HFFc6 (cell line): ENCODE data around the gene MPRIP. TPM values are rescaled to one million over a fixed set of nuclear protein-coding genes. Genes with fewer than 3 reads are reported as not detected.

Experiments used
- DNase-seq: peaks from one replicate; pipeline ENCODE4 v3.0.0-alpha.2; 2018
- H3K27ac Mint-ChIP-seq: 2 replicates; pipeline ENCODE4 v1.8.0; 2020; ENCODE audit warnings: mild to moderate bottlenecking, mixed read lengths
- H3K27me3 Mint-ChIP-seq: 2 replicates; pipeline ENCODE4 v1.8.0; 2021; ENCODE audit warnings: mild to moderate bottlenecking, moderate library complexity, mixed read lengths; ENCODE audit not compliant: insufficient read depth
- H3K36me3 Mint-ChIP-seq: 2 replicates; pipeline ENCODE4 v1.8.0; 2021; ENCODE audit warnings: low read depth, mixed read lengths
- H3K4me1 Mint-ChIP-seq: 2 replicates; pipeline ENCODE4 v1.8.0; 2020; ENCODE audit warnings: low read depth, mixed read lengths
- H3K4me3 Mint-ChIP-seq: 2 replicates; pipeline ENCODE4 v1.8.0; 2020; ENCODE audit warnings: mild to moderate bottlenecking, moderate library complexity, mixed read lengths
- H3K9me3 Mint-ChIP-seq: 2 replicates; pipeline ENCODE4 v1.8.0; 2020; ENCODE audit warnings: mild to moderate bottlenecking, mixed read lengths
- total RNA-seq, 6 experiments: library from RNA; stranded (reverse); fragmentation: NEBNext Ultra II Directional; extraction: Animal tissue kit (Norgen Biotek cat#: 25700); gene quantifications; 2 replicates in 1 of 6; 3 replicates in 5 of 6; pipeline ENCODE4 v1.2.3, GENCODE V29; 2021
- TF ChIP-seq, protein P1 (sequence below): fragments of 200-600 bp; sonication (generic); IDR thresholded peaks from 2 replicates; pipeline ENCODE4 v1.5.0; 2021; ENCODE audit warnings: antibody characterized with exemption, mild to moderate bottlenecking

Gene MPRIP
- total RNA-seq, 6 experiments from 2014 or later: 350 to 409 (median 372) TPM

DNA sequence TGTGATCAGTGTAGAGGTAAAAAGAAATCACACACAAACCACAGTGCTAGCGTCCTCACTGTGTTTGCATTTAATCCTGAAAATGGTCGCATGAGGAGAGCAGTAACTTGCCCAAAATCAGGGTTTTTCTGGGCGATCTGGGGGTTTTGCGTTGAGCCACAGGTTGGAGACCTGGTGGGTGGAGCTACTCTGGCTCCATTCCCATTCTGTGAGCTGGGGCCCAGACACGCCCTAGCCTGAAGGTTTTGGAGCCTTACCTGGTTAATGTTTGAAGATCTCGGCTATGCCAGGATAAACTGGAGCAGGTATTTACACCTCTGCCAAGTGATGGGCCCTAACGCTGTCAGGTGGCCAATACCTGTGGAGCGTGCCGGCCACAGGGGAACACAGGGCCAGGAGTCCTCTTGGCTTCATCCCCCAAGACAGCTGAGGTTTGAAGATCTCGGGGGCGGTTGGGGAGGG is 48.4 kb downstream of the MPRIP start:
- Mint-ChIP-seq H3K4me3 (no peak overlapping the region), H3K27me3 (peaks cover 4% of the 10 kb centered on the region; the same call in 1 of the 2 replicates), H3K9me3 (no peaks in the 10 kb centered on the region), H3K27ac (no peak overlapping the region), H3K36me3 (peaks cover 14% of the 10 kb centered on the region; the same call in 1 of the 2 replicates), H3K4me1 (peaks cover 50% of the 10 kb centered on the region)
- TF ChIP-seq, protein P1, sequence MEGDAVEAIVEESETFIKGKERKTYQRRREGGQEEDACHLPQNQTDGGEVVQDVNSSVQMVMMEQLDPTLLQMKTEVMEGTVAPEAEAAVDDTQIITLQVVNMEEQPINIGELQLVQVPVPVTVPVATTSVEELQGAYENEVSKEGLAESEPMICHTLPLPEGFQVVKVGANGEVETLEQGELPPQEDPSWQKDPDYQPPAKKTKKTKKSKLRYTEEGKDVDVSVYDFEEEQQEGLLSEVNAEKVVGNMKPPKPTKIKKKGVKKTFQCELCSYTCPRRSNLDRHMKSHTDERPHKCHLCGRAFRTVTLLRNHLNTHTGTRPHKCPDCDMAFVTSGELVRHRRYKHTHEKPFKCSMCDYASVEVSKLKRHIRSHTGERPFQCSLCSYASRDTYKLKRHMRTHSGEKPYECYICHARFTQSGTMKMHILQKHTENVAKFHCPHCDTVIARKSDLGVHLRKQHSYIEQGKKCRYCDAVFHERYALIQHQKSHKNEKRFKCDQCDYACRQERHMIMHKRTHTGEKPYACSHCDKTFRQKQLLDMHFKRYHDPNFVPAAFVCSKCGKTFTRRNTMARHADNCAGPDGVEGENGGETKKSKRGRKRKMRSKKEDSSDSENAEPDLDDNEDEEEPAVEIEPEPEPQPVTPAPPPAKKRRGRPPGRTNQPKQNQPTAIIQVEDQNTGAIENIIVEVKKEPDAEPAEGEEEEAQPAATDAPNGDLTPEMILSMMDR: no peak
- no peak for DNase-seq

DNA sequence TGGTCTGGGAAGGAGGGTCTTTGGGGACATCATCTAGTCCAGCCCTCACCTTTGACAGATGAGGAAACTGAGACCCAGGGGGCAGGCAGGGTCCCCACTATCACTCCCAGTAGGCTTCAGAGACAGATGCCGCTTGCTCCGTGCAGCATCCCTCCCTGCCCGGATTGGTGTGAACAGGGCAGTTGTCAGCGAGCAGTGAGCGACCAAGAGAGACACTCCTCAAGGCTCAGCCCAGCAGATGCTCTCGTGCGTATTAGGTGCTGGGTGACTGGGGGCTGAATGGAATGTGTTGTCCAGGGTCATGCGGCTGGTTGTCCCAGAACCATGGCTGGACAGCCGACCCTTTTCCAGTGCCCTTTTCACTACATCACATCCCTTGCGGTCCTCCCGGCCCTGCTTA is 49.0 kb downstream of the MPRIP start:
- Mint-ChIP-seq H3K27ac (no peak overlapping the region), H3K4me3 (no peak overlapping the region)

DNA sequence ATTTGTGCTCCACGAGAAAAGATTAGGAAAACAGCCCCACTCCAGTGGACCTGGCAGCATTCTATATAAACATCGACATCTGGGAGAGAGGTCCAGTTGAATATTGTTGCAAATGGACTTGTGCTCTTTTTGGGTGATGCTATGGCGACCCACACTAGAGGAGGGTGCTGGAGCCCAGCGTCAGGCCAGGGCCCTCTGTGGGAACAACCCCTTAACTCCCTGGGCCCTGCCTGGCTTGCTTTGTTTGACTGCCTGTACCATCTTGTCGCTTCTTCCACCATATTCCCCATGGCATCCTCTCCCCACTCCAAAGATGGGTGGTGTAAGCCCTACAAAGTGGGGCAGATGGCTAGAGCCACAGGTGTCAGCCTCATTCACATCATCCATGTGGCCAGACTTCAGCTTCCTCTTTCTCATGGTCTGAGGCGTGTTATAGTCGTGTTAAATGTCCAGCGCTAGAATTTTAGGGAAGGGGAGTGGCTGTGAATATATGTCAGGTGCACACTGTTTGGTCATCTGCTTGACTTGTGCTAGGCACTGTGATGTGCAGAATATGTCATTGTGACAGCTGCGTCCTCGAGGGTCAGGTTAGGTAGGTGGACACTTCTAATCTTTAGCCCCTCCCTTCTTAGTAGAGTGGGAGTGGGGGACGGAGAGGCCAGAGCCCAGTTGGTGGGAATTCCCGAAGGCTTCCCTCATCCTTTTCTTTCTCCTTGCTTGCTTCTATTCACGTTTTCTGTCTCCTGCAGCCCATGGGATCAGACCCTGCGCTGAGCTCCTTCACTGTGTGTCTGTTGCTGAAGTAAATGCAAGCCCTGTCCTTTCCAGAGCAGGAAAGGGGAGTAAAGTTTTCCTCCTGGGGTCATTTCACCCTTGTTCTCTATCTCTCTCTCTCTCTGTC is 49.8 kb downstream of the MPRIP start:
- no peak overlapping the region for H3K4me3 Mint-ChIP-seq
- 0 out of 2 replicates have a peak overlapping the region, but pooled peaks have one; percentile 3 for H3K27ac Mint-ChIP-seq
- DNase-seq: no peak
- no peaks in the 10 kb centered on the region for H3K9me3 Mint-ChIP-seq
- H3K4me1 Mint-ChIP-seq: peaks cover 52% of the 10 kb centered on the region
- peaks cover 9% of the 10 kb centered on the region; the same call in 1 of the 2 replicates for H3K36me3 Mint-ChIP-seq
- TF ChIP-seq, protein P1: no peak
- H3K27me3 Mint-ChIP-seq: peaks cover 4% of the 10 kb centered on the region; the same call in 1 of the 2 replicates

More for the DNA sequence above, 49.0 kb downstream of the MPRIP start:
- Mint-ChIP-seq H3K9me3 (no peaks in the 10 kb centered on the region), H3K36me3 (peaks cover 11% of the 10 kb centered on the region; the same call in 1 of the 2 replicates), H3K27me3 (peaks cover 4% of the 10 kb centered on the region; the same call in 1 of the 2 replicates), H3K4me1 (peaks cover 53% of the 10 kb centered on the region)
- DNase-seq: no peak
- TF ChIP-seq, protein P1: no peak

DNA sequence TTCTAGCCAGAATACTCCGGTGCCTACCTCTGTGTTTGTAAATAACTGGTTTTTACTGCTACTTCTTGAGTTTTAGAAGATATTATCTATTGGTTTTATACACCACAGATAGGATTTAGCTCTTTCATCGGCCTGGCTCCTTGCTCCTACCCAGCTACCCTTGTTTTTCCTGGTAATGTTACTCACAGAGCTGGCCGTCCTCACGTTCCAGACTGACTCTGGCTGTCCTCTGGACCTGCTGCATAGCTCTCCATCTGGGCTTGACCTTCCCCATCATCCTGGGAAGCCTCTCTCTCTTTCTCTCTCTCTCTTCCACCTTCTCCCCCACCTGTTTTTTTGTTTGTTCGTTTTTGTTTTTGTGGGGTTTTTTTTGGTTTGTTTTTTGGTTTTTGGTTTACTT is 51.5 kb downstream of the MPRIP start:
- no peak overlapping the region for H3K4me3 Mint-ChIP-seq

DNA sequence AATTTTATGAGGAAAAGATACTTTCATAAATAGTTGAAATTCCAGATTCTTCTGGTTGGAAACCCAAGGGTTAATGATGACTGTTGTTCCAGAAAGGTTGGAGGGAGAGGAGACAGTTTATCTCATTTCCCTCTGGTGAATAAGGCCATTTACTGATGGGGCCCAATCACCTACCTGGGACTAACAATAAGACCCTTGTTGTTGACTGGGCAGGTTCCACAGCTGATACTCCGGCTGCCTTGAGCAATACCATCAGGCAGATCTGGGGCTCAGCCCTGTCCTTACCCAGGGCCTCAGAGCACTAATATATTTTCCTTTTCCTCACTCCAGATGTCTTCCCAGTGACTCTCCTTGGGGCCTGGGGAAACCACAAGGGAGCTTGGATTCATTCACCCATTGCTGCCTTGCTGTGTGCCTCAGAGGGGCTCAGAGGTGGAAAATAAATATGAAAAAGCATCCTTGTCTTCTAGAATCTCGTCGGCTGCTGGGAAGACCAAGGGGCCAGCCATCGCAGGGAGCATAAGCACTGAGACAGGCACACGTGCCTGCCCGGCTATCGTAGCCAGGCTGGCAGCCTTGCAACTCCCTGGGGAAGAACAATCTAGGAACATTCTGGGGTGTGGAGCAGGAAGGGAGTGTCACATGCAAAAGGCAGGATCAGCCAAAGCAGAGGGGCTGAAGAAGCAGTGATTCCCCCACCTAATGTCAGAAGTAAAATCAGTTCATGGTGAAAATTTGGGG is 54.4 kb downstream of the MPRIP start:
- H3K4me3 Mint-ChIP-seq: no peak overlapping the region

More for the DNA sequence above, 51.5 kb downstream of the MPRIP start:
- Mint-ChIP-seq H3K36me3 (peaks cover 9% of the 10 kb centered on the region; the same call in 1 of the 2 replicates), H3K27ac (peak overlapping the region; percentile 62), H3K9me3 (no peaks in the 10 kb centered on the region), H3K27me3 (peaks cover 4% of the 10 kb centered on the region; the same call in 1 of the 2 replicates), H3K4me1 (peaks cover 55% of the 10 kb centered on the region)
- TF ChIP-seq, protein P1: no peak
- DNase-seq: no peak

More for the DNA sequence above, 54.4 kb downstream of the MPRIP start:
- peaks cover 5% of the 10 kb centered on the region; the same call in 1 of the 2 replicates for H3K36me3 Mint-ChIP-seq
- peak overlapping the region; percentile 77 for H3K27ac Mint-ChIP-seq
- TF ChIP-seq, protein P1: no peak
- peaks cover 3% of the 10 kb centered on the region; the same call in 1 of the 2 replicates for H3K27me3 Mint-ChIP-seq
- peaks cover 52% of the 10 kb centered on the region for H3K4me1 Mint-ChIP-seq
- no peaks in the 10 kb centered on the region for H3K9me3 Mint-ChIP-seq
- peak; percentile 15 for DNase-seq
